CD4-positive, alpha-beta T cell treated with Interleukin-1 beta for 1 hour (primary cell): ENCODE data around the gene CLEC4D.
A peak's percentile ranks its signal among the peaks of the same experiment; 100 is the strongest.
"Not testable (repeated sequence)": the region's sequence is repeated elsewhere in the genome, so short reads cannot be mapped to it uniquely, and the experiment has no call there.

Source experiments
- DNase-seq, 2 donors: peaks; one replicate each; pipeline ENCODE4 v3.0.0-alpha.2; 2020 to 2022

Gene CLEC4D

GRCh38 chr12:8513256-8513655, at the start of gene CLEC4D:
TSS of gene CLEC4D (plus strand) at chr12:8513503. CDS start at chr12:8513733, 230 bp downstream.
- DNase-seq: no peak

DNA sequence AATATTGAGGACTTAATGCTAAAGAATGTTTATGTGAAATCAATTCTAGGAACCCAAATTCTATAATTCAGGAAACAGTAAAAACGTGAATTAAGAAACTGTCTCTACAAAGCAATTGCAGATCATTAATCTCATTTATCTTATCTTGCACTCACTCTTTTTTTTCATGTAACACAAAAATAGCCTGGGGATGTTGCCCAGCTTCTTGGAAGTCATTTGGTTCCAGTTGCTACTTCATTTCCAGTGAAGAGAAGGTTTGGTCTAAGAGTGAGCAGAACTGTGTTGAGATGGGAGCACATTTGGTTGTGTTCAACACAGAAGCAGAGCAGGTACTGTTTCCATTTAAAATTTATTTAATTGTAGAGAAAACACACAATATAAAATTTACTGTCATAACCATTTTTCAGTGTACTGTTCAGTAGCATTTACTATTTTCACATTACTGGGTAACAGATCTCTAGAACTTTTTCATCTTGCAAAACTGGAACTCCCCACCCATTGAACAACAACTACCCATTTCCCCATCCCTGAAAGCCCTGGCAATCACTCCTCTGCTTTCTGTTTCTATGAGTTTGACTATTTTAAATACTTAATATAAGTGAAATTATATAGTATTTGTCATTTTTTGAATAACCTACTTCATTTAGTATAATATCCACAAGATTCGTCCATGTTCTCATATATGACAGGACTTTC, 47.9 kb upstream of the CLEC4D start:
- DNase-seq: no peak

DNA sequence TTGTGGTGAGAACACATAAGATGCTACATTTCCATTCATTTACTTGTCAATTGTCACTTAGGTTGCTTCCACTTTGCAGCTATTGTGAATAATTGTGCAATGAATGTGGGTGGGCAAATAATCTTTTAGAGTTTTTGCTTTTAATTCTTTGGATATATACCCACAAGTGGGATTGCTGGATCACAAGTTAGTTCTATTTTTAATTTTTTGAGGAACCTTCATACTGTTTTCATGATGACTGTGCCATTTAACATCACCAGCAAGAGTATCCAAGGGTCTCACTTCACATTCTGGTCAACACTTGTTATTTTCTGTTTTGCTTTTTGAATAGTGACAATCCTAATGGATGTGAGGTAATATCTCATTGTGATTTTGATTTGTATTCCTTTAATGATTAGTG, 47.1 kb upstream of the CLEC4D start:
- no peak for DNase-seq

DNA sequence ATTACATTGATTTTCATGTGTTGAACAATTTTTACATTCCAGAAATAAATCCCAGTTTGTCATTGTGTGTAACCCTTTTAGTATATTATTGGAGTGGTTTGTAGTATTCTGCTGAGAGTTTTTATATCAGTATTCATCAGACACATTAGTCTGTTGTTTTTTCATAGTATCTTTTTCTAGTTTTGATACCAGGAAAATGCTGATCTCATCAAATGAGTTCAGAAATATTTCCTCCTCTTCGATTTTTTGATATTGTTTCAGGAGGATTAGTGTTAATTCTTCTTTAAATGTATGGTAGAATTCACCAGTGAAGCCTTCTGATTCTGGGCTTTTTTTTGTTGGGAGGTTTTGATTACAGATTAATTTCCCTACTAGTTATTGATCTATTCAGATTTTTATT, 42.2 kb upstream of the CLEC4D start:
- DNase-seq: no peak

- DNase-seq: no peak
Measured at GRCh38 chr12:8475508-8476203, 37.6 kb upstream of the CLEC4D start.

DNA sequence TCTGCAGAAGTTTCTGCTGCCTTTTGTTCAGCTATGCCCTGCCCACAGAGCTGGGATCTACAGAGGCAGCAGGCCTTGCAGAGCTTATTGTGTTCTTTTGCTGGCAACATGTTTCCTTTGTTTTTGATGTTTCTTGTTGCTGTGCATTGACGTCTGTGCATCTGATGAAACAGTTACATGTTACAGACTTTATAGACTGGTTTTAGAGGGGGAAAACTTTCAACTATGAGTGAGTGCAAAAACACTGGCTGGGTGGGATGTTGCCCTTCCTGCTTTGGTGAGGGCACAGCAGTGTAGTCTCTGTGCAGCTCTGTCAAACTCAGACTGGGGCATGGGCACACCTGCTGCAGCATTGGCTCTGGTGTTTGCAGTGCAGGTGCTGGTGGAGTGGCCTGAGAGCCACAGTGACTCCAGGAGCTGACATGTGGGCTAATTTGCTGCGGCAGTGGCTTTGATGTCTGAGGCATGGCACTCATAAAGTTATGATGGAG, 30.7 kb upstream of the CLEC4D start:
- no peak for DNase-seq

DNA sequence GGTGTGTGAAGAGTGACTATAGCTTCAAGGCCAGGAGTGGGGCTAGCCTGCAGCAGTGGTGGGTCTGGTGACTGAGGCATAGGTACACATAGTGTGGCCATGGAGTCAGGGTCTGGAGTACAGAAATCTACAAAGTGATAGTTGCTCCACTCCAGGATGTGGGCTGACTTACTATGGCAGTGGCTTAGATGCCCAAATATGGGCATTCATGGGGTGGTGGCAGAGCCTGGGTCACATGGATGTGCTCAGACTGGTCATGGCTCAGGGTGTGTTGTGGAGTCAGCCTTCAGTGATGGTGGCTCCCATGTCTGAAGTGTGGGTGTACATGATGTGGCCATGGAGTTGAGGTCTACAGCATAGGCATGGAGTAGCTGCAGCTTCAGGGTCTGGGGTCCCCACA, 30.2 kb upstream of the CLEC4D start:
- no peak for DNase-seq

- no peak for DNase-seq
Measured at GRCh38 chr12:8491646-8492530, 21.4 kb upstream of the CLEC4D start.

DNA sequence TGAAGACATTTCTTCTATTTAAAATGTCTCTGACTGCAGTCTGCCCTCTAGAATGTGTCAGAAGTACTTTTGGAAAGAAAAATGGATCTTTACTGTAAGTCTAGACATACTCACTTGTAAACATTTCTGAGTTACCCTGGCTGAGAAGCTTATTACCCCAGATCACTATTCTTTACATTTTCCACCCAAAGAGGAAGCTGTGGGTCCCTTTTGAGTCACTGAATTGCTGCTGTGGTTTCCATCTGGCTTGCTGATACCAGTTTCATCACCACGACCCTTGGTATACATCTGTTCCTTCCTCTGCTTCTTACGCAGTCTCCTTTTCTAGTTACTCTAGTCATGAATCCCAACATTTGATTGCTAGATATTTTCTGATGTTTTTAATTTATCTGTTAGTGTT, 20.2 kb upstream of the CLEC4D start:
- DNase-seq: peak; percentile 33 to 56

DNA sequence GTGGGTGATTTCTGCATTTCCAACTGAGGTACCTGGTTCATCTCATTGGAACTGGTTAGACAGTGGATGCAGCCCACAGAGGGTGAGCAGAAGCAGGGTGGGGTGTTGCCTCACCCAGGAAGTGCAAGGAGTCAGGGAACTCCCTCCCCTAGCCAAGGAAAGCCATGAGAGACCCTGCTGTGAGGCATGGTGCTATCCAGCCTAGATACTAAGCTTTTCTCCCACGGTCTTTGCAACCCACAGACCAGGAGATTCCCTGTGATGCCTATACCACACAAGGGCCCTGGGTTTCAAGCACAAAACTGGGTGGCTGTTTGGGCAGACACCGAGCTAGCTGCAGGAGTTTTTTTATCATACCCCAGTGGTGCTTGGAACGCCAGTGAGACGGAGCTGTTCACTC, 17.6 kb upstream of the CLEC4D start:
- DNase-seq: not testable (repeated sequence)

- not testable (repeated sequence) for DNase-seq
Measured at GRCh38 chr12:8496074-8496473, 17.2 kb upstream of the CLEC4D start.

- no peak for DNase-seq
Measured at GRCh38 chr12:8499616-8500015, 13.7 kb upstream of the CLEC4D start.

DNA sequence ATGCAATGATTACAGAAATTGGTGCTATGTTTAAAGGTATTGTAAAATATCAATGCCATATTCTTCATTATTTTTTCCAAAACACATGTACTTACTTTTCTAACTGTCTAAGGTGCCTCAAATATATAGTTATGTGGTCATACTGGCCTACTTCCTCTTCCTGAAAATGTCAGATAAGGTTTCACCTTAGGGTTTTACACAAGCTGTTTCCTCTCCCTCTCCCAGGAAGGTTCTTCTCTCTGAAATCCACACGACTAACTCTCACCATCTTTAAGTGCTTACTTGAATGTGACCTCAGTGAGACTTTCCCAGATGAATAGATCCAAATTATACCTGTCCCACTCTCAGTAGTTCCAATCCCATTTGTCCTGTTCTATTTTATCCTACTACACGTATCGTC, 11.6 kb upstream of the CLEC4D start:
- DNase-seq: no peak

- DNase-seq: no peak
Measured at GRCh38 chr12:8504351-8504750, 9.0 kb upstream of the CLEC4D start.

DNA sequence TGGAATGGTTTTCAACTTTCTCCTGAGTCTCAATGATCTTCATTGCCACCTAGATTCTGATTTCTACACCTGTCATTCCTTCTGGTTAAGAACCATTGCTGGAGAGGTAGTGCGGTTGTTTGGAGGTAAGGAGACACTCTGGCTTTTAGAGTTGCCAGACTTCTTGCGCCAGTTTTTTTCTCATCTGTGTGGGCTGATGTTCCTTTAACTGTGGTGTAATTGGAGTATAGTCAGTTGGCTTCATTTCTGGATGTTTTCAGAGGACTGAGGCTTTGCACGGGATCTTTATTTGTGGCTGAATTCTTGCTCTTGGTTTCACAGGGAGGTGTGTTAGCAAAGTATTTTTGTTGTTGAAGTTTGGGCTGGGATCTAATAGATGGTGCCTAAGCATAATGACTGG, 5.7 kb upstream of the CLEC4D start:
- DNase-seq: no peak

DNA sequence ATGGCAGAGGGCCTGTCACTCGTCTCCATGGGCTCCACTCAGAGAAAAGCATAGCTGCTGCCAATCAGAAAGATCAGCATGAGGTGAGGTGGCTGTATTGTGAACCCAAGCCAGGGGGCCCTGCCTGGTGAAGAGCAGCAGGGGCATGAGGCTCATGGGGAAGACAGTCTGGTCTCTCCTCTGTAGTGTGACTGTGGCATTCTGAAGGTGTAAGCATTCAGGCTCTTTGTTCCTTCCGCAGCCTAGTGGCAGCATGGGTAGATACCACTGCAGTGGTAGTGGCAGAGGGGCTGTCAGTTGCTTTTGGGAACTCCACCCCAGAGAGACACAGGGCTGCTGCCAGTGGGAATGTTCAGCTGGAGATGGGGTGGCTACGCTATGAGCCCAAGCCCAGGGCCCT, 5.1 kb upstream of the CLEC4D start:
- DNase-seq: no peak

DNA sequence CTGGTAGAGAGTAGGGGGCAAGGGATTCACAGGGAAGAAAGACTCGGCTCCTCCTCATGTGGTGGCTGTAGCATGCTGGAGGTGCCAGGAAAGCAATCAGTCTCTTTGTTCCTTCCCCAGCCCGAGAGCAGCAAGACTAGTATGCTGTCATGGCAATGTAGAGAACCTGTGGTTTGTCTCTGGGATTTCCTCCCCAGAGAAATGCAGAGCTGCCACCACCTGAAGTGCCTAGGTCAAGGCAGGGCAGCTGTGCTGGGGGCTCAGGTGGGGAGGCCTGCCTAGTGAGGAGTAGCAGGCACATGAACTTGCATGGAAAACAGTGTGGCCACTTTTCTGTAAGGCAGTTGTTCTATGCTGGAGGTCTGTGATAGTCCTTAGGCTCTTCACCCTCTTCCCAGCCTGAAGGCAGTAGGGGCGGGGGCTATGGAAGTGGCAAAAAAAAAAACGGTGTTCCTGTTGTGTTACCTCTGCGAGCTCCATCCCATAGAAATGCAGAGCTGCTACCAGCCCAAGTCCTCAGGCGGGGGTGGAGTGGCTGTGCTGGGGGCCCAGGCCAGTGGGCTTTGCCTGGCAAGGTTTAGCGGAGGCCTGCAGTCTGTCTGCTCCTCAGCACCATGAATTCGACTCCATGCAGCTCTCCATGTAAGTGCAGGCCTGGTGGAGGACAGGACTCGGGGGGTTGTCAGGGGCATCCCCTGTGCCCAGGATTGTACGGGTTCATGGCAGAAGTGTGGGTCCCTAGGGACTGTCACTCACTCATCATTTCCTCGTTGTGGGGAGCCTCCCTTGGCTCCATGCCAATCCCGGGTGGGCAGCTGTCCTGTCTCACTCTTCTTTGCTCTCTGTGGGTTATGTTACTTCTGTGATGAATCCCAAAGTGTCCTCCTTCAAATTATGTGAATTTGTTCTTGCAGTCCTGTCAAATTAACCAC, 4.1 kb upstream of the CLEC4D start:
- DNase-seq: no peak

DNA sequence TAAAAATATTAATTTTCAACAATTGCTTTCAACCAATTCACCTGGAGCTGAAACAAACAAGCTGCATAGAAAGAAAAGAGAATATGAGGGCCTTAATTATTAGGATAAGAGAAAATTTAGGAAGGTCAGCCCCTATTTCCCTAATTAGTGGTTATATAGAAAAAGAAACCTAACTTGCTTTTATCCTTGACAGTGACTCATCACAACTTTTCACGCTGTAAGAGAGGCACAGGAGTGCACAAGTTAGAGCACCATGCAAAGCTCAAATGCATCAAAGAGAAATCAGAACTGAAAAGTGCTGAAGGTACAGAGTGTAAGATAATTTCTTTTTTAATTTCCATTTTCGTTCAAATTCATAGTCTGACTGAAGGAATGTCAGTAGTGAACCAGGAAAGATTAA, 4.7 kb downstream of the CLEC4D start:
- DNase-seq: no peak

- no peak for DNase-seq
Measured at GRCh38 chr12:8519171-8519570, 5.9 kb downstream of the CLEC4D start.

DNA sequence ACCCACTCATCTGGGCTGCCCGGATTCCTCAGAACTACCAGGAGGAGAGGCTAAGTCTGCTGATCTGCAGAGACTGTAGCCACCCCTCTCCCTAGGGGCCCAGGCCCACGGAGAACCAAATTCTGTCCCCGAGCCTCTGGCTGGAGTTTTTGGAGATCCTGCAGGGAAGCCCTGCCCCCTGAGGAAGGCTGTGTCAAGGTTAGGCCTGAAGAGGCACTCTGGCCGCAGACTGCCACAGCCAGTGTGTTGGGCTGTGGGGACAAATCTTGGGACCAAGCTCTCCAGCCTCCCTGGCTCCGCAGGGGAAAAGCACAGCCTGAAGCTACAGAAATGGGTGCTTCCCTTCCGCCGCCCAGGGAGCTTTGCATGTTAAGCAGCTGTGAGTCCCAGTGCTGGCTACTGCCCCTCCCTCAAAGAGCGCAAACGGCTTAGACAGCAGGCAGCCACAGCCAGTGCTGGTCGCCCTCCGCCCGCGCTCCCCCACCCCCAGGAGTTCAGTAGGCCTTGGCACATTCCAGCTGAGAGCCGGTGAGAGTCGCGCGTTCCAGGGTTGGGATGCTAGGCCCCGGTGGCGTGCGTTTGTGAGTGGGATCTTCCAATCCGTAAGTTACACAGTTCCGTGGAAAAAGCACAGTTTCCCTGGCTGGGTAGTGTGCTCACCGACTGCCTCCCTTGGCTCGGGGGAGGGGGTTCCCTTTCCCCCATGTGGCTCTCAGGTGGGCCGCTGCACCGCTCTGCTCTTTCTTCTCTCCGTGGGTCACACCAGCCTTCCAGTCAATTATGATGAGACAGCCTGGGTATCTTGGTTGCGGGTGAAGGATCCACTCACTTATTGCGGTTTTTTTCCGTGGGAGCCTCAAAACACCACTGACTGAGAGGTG, 14.2 kb downstream of the CLEC4D start:
- DNase-seq: no peak

- DNase-seq: no peak
Measured at GRCh38 chr12:8532045-8532444, 18.7 kb downstream of the CLEC4D start.
